GM18868 (cell line): Measurements from ENCODE around the gene LTBP1.
A peak's percentile ranks its signal among the peaks of the same experiment; 100 is the strongest.

ENCODE experiments used
- ATAC-seq: cut with Tn5 transposase; IDR thresholded peaks from one replicate; pipeline ENCODE4 v1.9.1; 2021; ENCODE audit warnings: mild to moderate bottlenecking, moderate library complexity; ENCODE audit not compliant: unreplicated experiment

Gene LTBP1

GRCh38 chr2:33250417-33251029, 303.8 kb downstream of the LTBP1 start:
- no peak for ATAC-seq

GRCh38 chr2:33256162-33256755, 309.5 kb downstream of the LTBP1 start:
- ATAC-seq = no peak

DNA sequence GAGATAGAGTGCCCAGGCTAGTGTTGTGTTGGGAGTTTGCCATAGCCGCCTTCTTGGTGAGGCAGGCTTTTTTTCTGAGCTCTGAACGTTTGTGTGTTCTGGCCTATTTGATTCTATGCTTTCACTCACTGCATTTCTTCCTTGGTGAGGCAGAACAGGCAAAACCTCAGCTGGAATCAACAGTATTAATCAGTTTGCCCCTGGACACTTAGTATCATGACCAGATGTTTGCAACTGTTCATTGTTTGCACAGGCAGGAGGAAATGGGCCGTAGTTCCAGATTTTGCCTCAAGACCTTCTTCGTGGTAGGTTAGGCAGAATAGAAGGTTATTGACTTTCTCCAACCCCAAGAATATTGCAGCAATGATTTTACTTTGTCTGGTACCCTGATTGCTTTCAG, 311.6 kb downstream of the LTBP1 start:
- ATAC-seq = no peak

GRCh38 chr2:33262097-33262496, 315.3 kb downstream of the LTBP1 start:
- ATAC-seq = no peak

DNA sequence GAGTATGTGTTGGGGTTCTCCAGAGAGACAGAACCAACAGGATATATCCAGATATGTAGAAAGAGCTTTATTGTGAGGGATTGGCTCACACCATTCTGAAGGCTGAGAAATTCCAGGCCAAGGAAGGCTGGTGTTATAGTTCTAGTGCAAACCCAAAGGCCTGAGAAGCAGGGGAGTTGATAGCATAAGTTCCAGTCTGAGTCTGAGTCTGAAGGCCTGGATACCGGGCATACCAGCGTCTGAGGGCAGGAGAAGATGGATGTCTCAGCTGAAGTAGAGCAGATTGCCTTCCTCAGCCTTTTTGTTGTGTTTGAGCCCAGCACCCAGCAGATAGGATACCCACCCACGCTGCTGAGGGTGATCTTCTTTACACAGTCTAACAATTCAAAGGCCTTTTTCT, 318.0 kb downstream of the LTBP1 start:
- ATAC-seq = no peak

DNA sequence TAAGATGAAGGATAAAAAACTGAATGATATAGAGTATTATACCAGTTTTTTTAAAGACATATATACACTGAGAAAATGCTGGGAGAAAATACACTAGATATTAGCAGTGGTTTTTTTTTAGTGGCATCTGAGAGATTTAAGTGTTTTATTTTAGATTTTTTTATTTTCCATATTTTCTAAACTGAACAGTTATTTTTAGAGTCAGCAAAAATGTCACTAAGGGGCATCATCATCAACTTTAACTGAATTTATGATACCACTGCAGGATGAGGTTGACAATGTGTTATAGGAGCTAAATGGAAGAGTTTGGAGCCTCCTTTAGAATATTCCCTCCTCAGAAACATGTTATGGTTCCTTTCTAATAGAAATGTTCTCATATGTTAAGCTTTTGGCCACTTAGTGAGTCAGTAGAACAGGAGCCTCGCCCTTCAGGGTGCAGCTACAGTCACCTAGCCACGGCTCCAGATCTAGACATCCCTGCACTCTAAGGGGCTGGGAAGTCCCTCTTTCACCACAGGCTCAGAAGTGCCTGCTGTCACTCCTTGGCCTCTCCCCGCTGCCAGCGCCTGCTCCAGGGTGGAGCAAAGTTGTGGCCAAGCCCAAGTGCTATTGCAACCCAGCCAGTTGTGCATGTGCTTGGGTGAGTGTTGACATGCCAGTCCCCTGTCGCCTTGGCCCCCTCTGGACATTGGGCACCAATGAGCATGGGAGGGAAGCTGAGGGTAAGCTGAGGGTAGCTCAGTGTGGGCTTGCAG, 319.0 kb downstream of the LTBP1 start:
- no peak for ATAC-seq

GRCh38 chr2:33266467-33266866, 319.7 kb downstream of the LTBP1 start:
- no peak for ATAC-seq

GRCh38 chr2:33267043-33267442, 320.3 kb downstream of the LTBP1 start:
- ATAC-seq = no peak

- no peak for ATAC-seq
Observed at GRCh38 chr2:33267756-33268155, 321.0 kb downstream of the LTBP1 start.

- no peak for ATAC-seq
Observed at GRCh38 chr2:33268246-33268831, 321.6 kb downstream of the LTBP1 start.

DNA sequence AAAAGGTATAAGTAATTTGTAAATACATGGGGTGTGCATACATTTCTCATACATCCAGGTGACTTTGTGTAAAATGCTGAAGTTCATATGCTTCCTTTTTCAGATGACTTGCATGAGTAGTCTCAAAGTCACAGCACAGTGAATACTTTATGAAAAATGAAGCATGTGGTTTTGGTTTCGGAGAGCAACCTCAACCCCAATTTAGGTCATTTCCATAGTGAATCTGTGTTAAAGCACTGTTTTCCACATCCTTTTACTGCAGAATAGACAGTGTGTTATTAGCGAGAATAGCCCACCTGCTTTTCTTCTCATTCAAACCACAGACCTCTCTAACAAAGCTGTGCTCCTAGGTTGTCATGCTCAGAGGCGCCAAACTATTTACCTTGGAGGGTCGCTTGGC, 325.2 kb downstream of the LTBP1 start:
- ATAC-seq = peak; percentile 96

DNA sequence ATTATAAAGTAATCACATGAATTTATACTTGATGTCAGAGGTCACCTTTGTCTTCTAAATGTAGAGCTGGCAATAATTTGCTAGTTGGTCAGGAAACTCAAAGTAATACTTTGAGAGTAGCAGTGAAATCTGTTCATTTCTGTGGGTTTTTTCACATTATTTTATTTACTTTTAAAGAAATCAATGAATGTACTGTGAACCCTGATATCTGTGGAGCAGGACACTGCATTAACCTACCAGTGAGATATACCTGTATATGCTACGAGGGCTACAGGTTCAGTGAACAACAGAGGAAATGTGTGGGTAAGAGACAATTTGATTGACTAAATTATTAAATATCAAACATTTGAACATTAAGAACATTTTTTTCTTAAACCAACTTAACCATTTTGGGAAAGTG, 326.7 kb downstream of the LTBP1 start:
- no peak for ATAC-seq

- ATAC-seq = no peak
Observed at GRCh38 chr2:33274524-33274923, 327.8 kb downstream of the LTBP1 start.

DNA sequence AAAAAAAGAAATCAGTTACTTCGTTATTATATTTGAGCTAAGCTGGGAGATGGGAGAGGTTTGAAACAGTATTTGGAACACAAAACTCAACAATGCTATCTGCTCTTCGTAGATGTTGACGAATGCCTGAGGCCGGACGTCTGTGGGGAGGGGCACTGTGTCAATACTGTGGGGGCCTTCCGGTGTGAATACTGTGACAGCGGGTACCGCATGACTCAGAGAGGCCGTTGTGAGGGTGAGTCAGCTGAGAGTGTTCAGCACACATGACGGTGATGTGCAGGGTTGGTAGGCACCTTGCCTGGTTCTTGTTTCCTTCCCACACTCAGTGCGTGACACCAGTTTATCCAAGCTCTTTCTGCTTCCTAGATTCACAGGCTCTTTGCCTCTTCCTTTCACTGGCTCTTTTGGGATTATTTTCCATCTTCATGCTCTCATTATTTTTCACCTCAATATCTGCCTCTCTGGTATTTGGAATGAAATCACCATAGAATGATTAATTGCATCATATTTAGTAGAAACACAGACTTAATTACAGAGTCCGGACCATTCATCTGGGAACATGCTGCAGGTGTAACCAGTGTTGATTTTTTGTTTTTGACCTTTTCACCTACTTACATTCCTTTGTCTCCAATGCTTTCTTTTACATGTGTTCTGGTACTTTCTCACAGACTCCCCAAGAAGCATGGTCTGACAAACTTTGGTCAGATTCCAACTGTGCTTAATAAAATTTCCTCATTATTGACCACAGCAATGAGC, 329.1 kb downstream of the LTBP1 start:
- no peak for ATAC-seq

- ATAC-seq = no peak
Observed at GRCh38 chr2:33277002-33277426, 330.3 kb downstream of the LTBP1 start.

DNA sequence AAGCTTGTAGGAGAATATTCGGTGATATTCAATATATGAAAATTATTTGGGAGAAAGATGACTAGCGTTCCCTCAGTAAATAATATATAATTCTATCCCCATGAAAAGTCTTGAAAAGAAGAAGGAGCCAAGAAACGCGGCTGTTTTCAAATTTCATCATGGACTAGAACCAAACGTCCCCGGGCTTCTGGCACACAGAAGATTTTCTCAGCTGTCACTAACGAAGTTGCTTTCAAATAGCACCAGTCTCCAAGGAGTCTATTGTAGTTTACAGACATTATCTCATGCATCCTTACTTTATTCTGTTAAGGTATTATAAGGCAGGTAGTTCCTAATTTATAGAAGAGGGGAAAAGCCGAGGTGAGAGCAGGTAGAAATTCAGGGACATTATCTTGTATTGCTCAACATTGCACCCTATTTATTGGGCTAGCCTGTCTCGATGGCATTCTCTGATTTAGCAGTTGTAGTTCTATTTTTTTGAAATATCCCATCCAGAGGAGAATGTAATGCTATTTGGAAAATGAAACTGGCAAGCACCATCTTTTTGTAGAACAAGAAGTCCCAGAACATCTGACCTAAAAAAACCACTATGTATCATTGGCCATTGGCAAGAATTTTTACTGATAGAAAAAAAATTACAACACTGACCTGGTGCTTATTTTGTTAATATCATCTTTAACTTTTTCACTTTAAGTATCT, 331.6 kb downstream of the LTBP1 start:
- ATAC-seq = no peak

GRCh38 chr2:33284287-33284686, 337.5 kb downstream of the LTBP1 start:
- ATAC-seq = no peak

- ATAC-seq = no peak
Observed at GRCh38 chr2:33287507-33288005, 340.8 kb downstream of the LTBP1 start.

DNA sequence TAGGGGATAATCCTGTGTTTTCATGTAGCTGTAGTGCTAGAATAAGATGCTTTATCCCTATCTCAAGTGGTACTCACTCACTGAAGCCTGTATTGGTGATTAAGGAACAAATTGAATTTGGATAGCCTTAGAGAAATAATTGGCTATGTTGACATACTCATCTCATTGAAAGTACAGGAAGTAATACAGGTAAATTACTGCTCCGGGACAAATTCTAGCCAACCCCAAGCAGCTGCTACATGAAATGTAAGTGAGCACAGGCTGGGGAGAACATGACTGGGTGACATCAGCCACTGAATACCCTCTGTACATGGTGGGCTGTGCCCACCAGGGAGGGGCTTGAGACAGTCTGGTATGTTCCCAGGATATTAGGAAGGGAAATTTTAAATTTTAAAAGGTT, 341.3 kb downstream of the LTBP1 start:
- ATAC-seq = no peak

DNA sequence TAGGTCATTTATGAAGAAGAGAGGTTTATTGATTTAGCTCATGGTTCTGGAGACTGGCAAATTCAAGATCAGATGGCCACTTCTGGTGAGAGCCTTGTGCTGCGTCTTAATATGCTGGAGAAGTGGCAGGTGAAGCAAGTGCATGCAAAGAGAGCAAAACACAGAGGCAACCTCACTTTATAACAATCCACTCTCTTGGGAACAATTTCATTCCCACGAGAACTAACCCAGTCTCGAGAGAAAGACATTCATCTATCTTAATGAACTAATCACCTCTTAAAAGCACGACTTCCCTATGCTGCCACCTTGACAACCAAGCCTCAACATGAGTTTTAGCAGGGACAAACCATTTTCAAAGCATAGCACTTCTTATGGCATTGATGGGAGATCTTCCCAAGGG, 343.2 kb downstream of the LTBP1 start:
- ATAC-seq = no peak
